AG09319 (cell line): ENCODE measurements around the gene CLCA2.

ENCODE experiments used
- DNase-seq: peaks from one replicate; pipeline ENCODE4 v3.0.0-alpha.2; 2010; ENCODE audit warnings: low read depth; ENCODE audit errors: extremely low read depth
- CTCF ChIP-seq: IDR thresholded peaks from 2 replicates; pipeline ENCODE4 v1.5.1; 2011; ENCODE audit warnings: low read depth, mild to moderate bottlenecking, inconsistent platforms, low read length, moderate library complexity

Gene CLCA2

DNA sequence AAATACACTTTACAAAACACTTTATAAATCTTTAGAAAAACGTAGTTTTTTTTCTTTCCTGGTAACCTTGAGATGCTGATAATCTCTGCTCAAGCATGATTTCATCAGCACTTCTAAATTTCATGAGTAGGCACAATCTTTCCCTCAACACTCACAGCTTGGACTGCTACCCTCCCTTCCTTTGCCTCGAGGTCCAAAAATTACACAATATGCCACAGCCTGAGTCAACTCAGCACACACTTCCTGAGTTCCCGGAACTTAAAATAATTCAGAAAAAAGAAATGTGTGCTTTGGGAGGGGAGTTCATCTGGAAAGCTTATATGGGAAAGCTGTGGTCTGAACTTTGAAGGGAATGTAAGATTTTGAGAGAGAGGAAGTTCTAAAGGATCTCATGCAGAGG, 5.9 kb downstream of the CLCA2 start:
- no peak for TF ChIP-seq CTCF
- DNase-seq: peak; percentile 83

DNA sequence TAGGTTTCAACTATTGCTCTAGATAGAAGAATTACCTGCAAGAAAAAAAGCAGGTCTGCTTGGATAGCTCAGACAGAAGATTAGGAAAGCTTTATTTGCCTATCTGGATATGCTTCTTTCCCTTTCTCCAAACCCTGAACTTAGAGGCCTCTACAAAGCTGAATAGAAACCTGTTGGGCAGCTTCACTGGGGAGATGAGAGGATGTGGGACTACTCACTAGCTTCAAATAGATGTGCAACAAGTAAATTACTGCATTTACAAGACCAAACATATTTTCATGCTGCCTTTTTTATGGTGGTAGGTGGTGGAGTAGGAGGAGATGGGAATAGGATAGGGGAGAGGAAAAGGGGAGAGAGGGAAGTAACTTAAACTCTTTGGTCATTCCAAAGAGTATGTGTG, 6.4 kb downstream of the CLCA2 start:
- TF ChIP-seq CTCF: no peak
- no peak for DNase-seq

- no peak for DNase-seq
- no peak for TF ChIP-seq CTCF
Observed at GRCh38 chr1:86434059-86434458, 10.1 kb downstream of the CLCA2 start.

DNA sequence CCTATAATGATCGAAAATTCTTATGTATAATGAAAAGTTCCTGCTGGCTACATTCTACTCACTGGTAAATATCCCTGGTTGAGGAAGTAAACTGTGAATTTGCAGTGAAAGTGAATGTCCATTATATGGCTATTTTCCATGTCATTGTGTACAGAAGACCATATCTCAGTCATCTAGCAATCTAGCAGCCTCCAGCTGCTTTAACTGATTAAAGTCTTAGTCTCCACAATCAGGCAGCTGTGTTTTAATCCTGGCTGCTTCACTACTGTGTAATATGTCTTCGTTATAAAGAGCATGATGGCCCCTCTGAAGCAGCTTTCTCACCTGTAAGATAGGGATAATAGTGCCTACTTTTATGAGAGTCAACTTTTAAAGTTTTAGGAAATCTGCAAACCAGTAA, 11.4 kb downstream of the CLCA2 start:
- TF ChIP-seq CTCF: no peak
- no peak for DNase-seq

- no peak for DNase-seq
- no peak for TF ChIP-seq CTCF
Observed at GRCh38 chr1:86436041-86436440, 12.1 kb downstream of the CLCA2 start.

DNA sequence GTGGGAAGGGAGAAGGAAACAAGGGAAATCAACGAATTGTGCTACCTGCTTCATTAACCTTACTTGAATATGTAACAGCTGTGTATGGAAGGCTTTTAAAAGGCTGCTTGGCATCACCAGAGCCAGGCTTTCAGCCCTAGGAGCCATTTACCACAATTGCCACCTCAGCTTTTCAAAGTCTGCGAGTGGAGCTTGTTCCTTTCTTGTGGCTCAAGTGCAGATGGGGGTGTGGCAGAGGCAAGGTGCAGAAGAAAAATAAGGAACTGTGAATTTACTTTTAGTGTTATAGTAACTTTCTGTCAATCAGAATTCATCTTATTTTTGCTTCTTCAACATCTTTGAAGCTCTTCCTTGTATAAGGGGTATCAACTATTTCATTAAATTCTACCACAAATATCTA, 17.6 kb downstream of the CLCA2 start:
- TF ChIP-seq CTCF: no peak
- DNase-seq: no peak

GRCh38 chr1:86441997-86442396, 18.0 kb downstream of the CLCA2 start:
- DNase-seq: no peak
- TF ChIP-seq CTCF: no peak

GRCh38 chr1:86445919-86446318, 21.9 kb downstream of the CLCA2 start:
- no peak for TF ChIP-seq CTCF
- DNase-seq: no peak
